Astrocyte of the cerebellum (primary cell): ENCODE measurements around the gene JPH3.

ENCODE experiments used
- DNase-seq: peaks from one replicate; pipeline ENCODE4 v3.0.0-alpha.2; 2011; ENCODE audit warnings: low read depth
- H3K4me3 ChIP-seq: 2 replicates; pipeline ENCODE4 v1.5.1; 2011; ENCODE audit warnings: mild to moderate bottlenecking, low read depth, low read length, moderate library complexity
- in situ Hi-C: cut with HindIII; loops from 2 replicates; pipeline ENCODE4 v1.10.0; 2017; ENCODE audit warnings: low sequenced_read_pairs
- TF ChIP-seq, protein P1 (sequence below): IDR thresholded peaks from 2 replicates; pipeline ENCODE4 v1.5.1; 2012; ENCODE audit warnings: low read length, low read depth, moderate library complexity, mild to moderate bottlenecking; ENCODE audit errors: missing control alignments

The JPH3 gene

DNA sequence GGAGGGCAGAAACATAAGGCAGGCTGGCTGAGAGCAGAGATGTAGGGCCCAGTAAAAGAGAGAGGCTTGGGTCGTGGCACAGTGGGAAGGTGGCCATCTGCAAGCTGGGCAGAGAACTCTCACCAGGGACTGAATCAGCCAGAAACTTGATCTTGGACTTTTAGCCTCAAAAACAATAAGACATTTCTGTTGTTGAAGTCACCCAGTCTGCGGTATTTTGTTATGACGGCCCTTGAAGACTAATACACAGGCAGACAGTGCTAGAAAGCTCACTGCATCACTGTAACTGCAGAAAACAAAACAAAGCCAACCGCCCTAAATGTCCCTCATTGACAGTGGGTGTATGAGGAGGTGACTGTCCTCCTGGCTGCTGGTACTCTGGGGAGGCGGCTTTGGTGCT, 3.9 kb upstream of the JPH3 start:
- in situ Hi-C loops = no loop called here
- no peak overlapping the region for H3K4me3 ChIP-seq
- TF ChIP-seq, protein P1, sequence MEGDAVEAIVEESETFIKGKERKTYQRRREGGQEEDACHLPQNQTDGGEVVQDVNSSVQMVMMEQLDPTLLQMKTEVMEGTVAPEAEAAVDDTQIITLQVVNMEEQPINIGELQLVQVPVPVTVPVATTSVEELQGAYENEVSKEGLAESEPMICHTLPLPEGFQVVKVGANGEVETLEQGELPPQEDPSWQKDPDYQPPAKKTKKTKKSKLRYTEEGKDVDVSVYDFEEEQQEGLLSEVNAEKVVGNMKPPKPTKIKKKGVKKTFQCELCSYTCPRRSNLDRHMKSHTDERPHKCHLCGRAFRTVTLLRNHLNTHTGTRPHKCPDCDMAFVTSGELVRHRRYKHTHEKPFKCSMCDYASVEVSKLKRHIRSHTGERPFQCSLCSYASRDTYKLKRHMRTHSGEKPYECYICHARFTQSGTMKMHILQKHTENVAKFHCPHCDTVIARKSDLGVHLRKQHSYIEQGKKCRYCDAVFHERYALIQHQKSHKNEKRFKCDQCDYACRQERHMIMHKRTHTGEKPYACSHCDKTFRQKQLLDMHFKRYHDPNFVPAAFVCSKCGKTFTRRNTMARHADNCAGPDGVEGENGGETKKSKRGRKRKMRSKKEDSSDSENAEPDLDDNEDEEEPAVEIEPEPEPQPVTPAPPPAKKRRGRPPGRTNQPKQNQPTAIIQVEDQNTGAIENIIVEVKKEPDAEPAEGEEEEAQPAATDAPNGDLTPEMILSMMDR = no peak
- DNase-seq = no peak

DNA sequence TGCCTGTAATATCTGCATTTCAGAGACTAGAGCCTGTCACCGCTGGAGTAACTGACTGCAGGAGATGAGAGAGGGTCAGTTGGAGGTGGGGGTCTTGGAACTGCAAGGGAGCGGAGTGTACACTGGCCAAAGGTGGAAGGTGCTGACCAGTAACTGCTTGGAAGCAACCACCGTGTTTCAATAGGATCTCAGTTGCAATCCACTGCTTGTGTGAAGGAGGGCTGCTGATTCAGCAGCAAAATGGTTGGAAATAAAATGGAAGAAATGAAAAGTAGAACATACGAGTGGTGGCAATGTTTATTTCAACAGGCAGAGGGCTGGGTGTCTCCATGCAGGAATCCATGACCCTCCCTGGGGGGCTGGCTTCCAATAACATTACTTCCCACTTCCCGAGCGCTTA, 2.1 kb upstream of the JPH3 start:
- no peak overlapping the region for H3K4me3 ChIP-seq
- TF ChIP-seq, protein P1 = no peak
- in situ Hi-C loops = no loop called here
- DNase-seq = no peak

DNA sequence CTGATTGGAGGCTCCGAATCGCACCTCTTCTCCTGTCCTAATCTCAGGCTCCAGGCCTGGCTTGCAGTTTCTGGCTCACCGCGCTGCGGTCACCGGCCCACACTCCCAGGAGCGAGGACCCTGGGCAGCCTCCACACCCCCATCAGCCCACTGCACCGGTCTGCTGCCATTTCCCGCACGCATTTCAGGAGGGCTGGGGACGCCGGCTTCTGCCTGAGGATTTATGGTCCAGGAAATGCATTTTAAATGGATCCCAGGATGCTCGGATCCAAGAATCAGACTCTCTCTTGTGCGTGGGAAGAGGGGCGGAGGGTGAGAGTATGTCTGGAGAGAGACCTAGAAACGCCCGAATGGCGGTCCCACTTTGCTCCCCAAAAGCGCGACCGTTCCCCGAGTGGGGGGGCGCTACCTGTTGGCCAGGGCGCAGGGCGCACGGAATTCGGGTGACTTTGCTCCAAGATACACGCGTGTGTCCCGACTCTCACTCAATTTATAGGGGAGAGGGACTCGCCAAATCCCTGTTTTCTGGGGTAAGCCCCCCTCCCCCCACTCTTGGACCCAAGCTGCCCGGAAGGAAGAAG, 817 bp upstream of the JPH3 start:
- in situ Hi-C loops = no loop called here
- TF ChIP-seq, protein P1 = no peak

DNA sequence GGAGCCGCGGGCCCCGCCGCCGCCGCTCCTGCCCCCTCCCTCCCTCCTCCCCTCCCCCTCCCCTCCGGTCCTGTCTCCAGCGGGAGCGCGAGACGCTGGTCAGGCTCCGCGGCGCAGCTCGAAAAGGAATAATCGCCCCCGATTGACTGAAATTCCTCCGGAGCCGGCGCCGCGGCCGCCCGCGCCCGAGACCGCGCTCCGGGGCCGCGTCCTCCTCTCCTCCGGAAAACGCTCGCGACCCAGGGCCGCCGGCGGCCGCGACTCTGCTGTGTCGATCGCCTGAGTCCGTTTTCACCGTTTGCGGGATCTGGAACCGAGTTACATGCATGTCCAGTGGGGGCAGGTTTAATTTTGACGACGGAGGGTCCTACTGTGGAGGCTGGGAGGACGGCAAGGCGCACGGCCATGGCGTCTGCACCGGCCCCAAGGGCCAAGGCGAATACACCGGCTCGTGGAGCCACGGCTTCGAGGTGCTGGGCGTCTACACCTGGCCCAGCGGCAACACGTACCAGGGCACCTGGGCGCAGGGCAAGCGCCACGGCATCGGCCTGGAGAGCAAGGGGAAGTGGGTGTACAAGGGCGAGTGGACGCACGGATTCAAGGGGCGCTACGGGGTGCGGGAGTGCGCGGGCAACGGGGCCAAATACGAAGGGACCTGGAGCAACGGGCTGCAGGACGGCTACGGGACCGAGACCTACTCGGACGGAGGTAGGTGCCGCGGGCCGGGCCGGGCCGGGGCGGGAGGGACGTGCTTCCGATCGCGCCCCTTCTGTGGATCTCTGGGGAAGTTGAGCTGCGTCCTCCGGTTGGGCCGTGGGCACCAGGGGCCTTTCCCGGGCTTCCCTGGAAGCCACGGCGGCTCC, 744 bp downstream of the JPH3 start:
- TF ChIP-seq, protein P1 = no peak
- DNase-seq = no peak
- in situ Hi-C loops = no loop called here

More for the DNA sequence above, 817 bp upstream of the JPH3 start:
- DNase-seq = no peak
- H3K4me3 ChIP-seq = no peak overlapping the region

DNA sequence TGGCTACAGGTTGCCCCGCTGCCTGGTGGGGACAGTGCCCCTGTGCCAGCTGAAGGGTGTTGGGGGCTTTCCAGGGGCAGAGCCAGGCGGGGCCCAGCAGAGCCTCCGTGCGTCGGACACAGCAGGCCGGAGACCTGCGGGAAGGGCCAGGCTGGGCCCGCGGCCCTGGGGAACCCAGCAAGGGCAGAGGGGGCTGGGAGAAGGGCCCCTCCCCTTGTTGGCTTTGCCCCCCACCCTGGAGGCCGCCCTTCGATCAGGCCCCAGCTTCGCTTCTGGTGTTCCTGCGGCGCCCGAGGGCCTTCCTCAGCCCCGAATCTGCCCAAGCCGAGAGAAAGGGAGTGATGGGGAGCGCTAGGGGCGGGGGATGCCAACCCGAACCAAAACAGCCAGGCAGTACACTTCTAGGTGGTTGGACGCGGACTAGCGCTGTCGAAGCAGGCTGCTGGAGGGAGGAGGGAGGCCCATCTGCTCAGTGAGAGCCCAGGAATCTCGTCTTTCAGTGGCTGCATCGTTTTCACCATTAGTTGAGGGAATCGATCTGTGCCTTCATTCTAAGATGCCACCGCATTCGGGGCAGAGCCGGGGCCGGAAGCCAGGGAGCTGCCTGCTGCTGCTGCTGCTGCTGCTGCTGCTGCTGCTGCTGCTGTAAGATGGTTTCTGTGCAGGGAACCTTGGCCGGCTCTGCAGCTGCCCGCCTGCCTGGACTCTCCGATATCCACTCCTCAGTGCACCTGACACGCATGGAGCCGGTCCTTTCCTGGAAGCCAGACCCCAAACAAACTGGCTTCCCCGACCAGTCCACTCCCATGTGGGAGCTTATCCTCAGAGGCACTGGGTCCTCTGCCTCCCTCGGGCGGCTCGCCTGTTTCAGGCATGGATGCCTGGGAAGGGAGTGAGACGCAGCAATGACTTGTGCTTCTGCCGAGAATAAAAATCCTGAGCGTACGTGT, 1.7 kb downstream of the JPH3 start:
- TF ChIP-seq, protein P1 = no peak
- DNase-seq = no peak
- no peak overlapping the region for H3K4me3 ChIP-seq
- in situ Hi-C loops = no loop called here

More for the DNA sequence above, 744 bp downstream of the JPH3 start:
- H3K4me3 ChIP-seq = no peak overlapping the region

DNA sequence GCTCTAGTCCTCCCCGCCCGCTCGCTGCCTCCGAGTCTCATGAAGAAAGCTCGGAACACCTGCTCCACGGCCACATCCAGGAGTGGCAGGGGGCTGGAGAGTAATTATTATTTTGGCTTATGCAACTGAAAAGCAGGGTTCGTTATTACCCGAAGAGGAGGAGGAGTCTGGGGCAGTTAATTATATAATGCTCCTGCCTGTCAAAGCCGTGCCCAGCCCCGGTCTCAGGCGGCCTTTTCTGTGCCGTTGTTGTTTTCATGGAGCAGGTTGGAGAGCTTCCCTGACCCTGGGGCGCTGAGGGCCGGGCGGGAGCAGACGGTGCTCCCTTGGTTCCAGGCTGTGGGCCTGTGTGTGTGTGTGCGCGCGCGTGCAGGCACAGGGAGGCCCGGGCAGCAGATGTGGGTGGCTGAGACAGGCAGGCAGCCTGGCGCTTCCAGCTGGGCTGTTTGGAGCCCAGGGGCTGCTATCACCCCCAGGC, 2.4 kb downstream of the JPH3 start:
- TF ChIP-seq, protein P1 = no peak
- DNase-seq = no peak
- no peak overlapping the region for H3K4me3 ChIP-seq
- in situ Hi-C loops = no loop called here
